DMS153 (cell line): ENCODE measurements around the gene GRIN2A.

Experiments used
- DNase-seq: peaks from one replicate; lab custom pipeline; 2025; lab: John Stamatoyannopoulos, UW

Gene GRIN2A

GRCh38 chr16:9817586-9817985 lies 364.6 kb downstream of the GRIN2A start:
- no peak for DNase-seq

- DNase-seq, result no peak
These were observed 365.6 kb downstream of the GRIN2A start for GRCh38 chr16:9816644-9817043.

- DNase-seq, result no peak
These were observed 368.6 kb downstream of the GRIN2A start for GRCh38 chr16:9813665-9814064.

GRCh38 chr16:9808210-9808609 lies 374.0 kb downstream of the GRIN2A start:
- DNase-seq, result no peak

- DNase-seq, result no peak
These were observed 374.9 kb downstream of the GRIN2A start for GRCh38 chr16:9807302-9807701.

GRCh38 chr16:9805109-9805508 lies 377.1 kb downstream of the GRIN2A start:
- DNase-seq, result no peak

- no peak for DNase-seq
These were observed 380.1 kb downstream of the GRIN2A start for GRCh38 chr16:9802160-9802559.

GRCh38 chr16:9801651-9802050 lies 380.6 kb downstream of the GRIN2A start:
- no peak for DNase-seq

- no peak for DNase-seq
These were observed 382.0 kb downstream of the GRIN2A start for GRCh38 chr16:9800186-9800738.

- DNase-seq, result no peak
These were observed 383.2 kb downstream of the GRIN2A start for GRCh38 chr16:9798952-9799580.

GRCh38 chr16:9798474-9798873 lies 383.8 kb downstream of the GRIN2A start:
- DNase-seq, result peak; percentile 85

GRCh38 chr16:9797306-9797705 lies 384.9 kb downstream of the GRIN2A start:
- peak; percentile 77 for DNase-seq

- DNase-seq, result no peak
These were observed 388.6 kb downstream of the GRIN2A start for GRCh38 chr16:9793623-9794022.

- no peak for DNase-seq
These were observed 390.7 kb downstream of the GRIN2A start for GRCh38 chr16:9791556-9791955.

GRCh38 chr16:9790199-9790598 lies 392.0 kb downstream of the GRIN2A start:
- no peak for DNase-seq

- peak; percentile 11 for DNase-seq
These were observed 394.5 kb downstream of the GRIN2A start for GRCh38 chr16:9787717-9788116.

GRCh38 chr16:9780831-9781230 lies 401.4 kb downstream of the GRIN2A start:
- no peak for DNase-seq

GRCh38 chr16:9778849-9779248 lies 403.4 kb downstream of the GRIN2A start:
- DNase-seq, result no peak

GRCh38 chr16:9775998-9776397 lies 406.2 kb downstream of the GRIN2A start:
- no peak for DNase-seq

GRCh38 chr16:9773289-9773688 lies 408.9 kb downstream of the GRIN2A start:
- no peak for DNase-seq

GRCh38 chr16:9772526-9773225 lies 409.6 kb downstream of the GRIN2A start:
- DNase-seq, result no peak

- no peak for DNase-seq
These were observed 415.3 kb downstream of the GRIN2A start for GRCh38 chr16:9766891-9767290.

- no peak for DNase-seq
These were observed 418.7 kb downstream of the GRIN2A start for GRCh38 chr16:9763505-9763904.

- DNase-seq, result no peak
These were observed 420.4 kb downstream of the GRIN2A start for GRCh38 chr16:9761870-9762269.
